Measurements from ENCODE around the gene NXPH4. TPM values are rescaled to one million over a fixed set of nuclear protein-coding genes. Genes with fewer than 3 reads are reported as not detected.

The NXPH4 gene
- total and polyA plus RNA-seq, 7 experiments from 2014 or later, result 0.31 TPM; not detected in 6

DNA sequence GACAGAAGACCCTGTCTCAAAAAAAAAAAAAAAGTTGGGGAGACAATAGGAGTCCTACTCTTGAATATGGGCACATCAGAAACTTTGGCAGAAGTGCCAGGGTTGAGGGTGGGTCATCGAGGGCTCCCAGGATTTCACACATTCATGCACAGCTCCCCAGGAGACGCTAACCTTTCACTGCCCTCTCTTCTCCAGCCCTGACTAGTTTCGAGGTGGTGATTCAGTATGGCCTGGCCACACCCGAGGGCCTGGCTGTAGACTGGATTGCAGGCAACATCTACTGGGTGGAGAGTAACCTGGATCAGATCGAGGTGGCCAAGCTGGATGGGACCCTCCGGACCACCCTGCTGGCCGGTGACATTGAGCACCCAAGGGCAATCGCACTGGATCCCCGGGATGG lies 39.7 kb upstream of the NXPH4 start:
- no peaks in the 10 kb centered on the region for H3K9me3 Mint-ChIP-seq
- Histone ChIP-seq H3K36me3 (ENCODE audit: control insufficient read depth in 2 of 3, insufficient read depth in 3 of 3, low read length in 3 of 3) (no peaks in the 10 kb centered on the region), H3K4me1 (ENCODE audit: control insufficient read depth in 2 of 2, insufficient read depth in 2 of 2, low read length in 2 of 2) (no peaks in the 10 kb centered on the region), H3K9me3 (ENCODE audit: control insufficient read depth in 2 of 3, low read length in 3 of 3) (no peaks in the 10 kb centered on the region), H3K4me3 (ENCODE audit: low read length) (no peak overlapping the region), H3K27me3 (ENCODE audit: control insufficient read depth in 2 of 2, insufficient read depth in 2 of 2, low read length in 2 of 2) (no peaks in the 10 kb centered on the region), H3K27ac (ENCODE audit: low read depth, low read length) (no peak overlapping the region)
- peak overlapping the region in 1 of 9 donors; percentile 41 for H3K27ac Mint-ChIP-seq
- H3K4me1 Mint-ChIP-seq, result peaks cover 0 to 4% (median 0%) of the 10 kb centered on the region in 7 donors
- intact Hi-C loops (cut with micrococcal nuclease), result no loop called here
- ATAC-seq (no peak), DNase-seq (no peak)
- H3K36me3 Mint-ChIP-seq, result peaks cover 0 to 9% (median 0%) of the 10 kb centered on the region in 5 donors
- POLR2A ChIA-PET, result no interaction called here
- no peak overlapping the region for H3K4me3 Mint-ChIP-seq
- CTCF ChIA-PET, result interaction anchor here (2.2 to 6.7 kb wide), 2 partner anchors 53 to 107 kb away, joined by 7 to 34 read pairs; no protein-coding TSS in a partner anchor
- peaks cover 0 to 2% (median 0%) of the 10 kb centered on the region in 5 donors for H3K27me3 Mint-ChIP-seq

DNA sequence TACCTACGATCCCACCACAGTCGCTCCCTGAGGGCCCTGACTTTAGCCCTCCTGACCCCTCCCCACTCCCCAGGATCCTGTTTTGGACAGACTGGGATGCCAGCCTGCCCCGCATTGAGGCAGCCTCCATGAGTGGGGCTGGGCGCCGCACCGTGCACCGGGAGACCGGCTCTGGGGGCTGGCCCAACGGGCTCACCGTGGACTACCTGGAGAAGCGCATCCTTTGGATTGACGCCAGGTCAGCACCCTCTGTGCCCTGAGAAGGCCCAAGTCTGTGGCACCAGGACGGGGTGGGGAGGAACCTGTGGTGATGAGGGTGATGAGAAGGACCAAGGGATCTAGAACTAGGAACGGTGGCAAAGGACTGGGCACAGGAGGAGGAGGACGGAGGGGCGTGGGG lies 39.2 kb upstream of the NXPH4 start:
- H3K4me1 Mint-ChIP-seq, result peaks cover 0 to 4% (median 0%) of the 10 kb centered on the region in 7 donors
- no peak for DNase-seq
- peaks cover 0 to 9% (median 0%) of the 10 kb centered on the region in 5 donors for H3K36me3 Mint-ChIP-seq

DNA sequence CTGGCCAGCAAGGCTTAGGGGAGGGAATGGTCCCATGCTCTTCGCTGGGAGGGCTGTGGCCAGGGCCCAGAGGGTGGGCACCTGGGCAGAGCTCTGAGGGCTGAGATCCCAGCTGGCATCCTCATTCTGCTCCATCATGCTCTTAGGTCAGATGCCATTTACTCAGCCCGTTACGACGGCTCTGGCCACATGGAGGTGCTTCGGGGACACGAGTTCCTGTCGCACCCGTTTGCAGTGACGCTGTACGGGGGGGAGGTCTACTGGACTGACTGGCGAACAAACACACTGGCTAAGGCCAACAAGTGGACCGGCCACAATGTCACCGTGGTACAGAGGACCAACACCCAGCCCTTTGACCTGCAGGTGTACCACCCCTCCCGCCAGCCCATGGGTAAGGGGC lies 38.4 kb upstream of the NXPH4 start:
- Histone ChIP-seq H3K4me3 (ENCODE audit: low read length) (no peak overlapping the region), H3K27ac (ENCODE audit: low read depth, low read length) (no peak overlapping the region), H3K4me1 (ENCODE audit: control insufficient read depth in 2 of 2, insufficient read depth in 2 of 2, low read length in 2 of 2) (no peaks in the 10 kb centered on the region), H3K36me3 (ENCODE audit: control insufficient read depth in 2 of 3, insufficient read depth in 3 of 3, low read length in 3 of 3) (no peaks in the 10 kb centered on the region), H3K9me3 (ENCODE audit: control insufficient read depth in 2 of 3, low read length in 3 of 3) (no peaks in the 10 kb centered on the region), H3K27me3 (ENCODE audit: control insufficient read depth in 2 of 2, insufficient read depth in 2 of 2, low read length in 2 of 2) (no peaks in the 10 kb centered on the region)
- peaks cover 0 to 9% (median 0%) of the 10 kb centered on the region in 5 donors for H3K36me3 Mint-ChIP-seq
- ChIA-PET POLR2A (no interaction called here), CTCF (interaction anchor here (1.0 kb wide), 1 partner anchor 52 kb away, joined by 4 read pairs; no protein-coding TSS in a partner anchor)
- no peak for ATAC-seq
- peaks cover 0 to 2% (median 0%) of the 10 kb centered on the region in 5 donors for H3K27me3 Mint-ChIP-seq
- no peak overlapping the region for H3K4me3 Mint-ChIP-seq
- intact Hi-C loops (cut with micrococcal nuclease), result no loop called here
- H3K9me3 Mint-ChIP-seq, result no peaks in the 10 kb centered on the region
- DNase-seq, result no peak
- H3K27ac Mint-ChIP-seq, result peak overlapping the region in 1 of 9 donors; percentile 45
- H3K4me1 Mint-ChIP-seq, result peaks cover 3 to 10% (median 5%) of the 10 kb centered on the region in 7 donors

More for the DNA sequence above, 39.2 kb upstream of the NXPH4 start:
- Mint-ChIP-seq H3K27me3 (peaks cover 0 to 2% (median 0%) of the 10 kb centered on the region in 5 donors), H3K4me3 (no peak overlapping the region), H3K27ac (peak overlapping the region in 1 of 9 donors; percentile 41), H3K9me3 (no peaks in the 10 kb centered on the region)
- no peaks in the 10 kb centered on the region for H3K9me3 ChIP-seq (ENCODE audit: control insufficient read depth in 2 of 3, low read length in 3 of 3)
- H3K4me1 ChIP-seq (ENCODE audit: control insufficient read depth in 2 of 2, insufficient read depth in 2 of 2, low read length in 2 of 2), result no peaks in the 10 kb centered on the region
- CTCF ChIA-PET, result no interaction called here
- H3K27me3 ChIP-seq (ENCODE audit: control insufficient read depth in 2 of 2, insufficient read depth in 2 of 2, low read length in 2 of 2), result no peaks in the 10 kb centered on the region
- no peak for ATAC-seq
- intact Hi-C loops (cut with micrococcal nuclease), result no loop called here
- H3K36me3 ChIP-seq (ENCODE audit: control insufficient read depth in 2 of 3, insufficient read depth in 3 of 3, low read length in 3 of 3), result no peaks in the 10 kb centered on the region
- no peak overlapping the region for H3K4me3 ChIP-seq (ENCODE audit: low read length)
- POLR2A ChIA-PET, result no interaction called here
- no peak overlapping the region for H3K27ac ChIP-seq (ENCODE audit: low read depth, low read length)

DNA sequence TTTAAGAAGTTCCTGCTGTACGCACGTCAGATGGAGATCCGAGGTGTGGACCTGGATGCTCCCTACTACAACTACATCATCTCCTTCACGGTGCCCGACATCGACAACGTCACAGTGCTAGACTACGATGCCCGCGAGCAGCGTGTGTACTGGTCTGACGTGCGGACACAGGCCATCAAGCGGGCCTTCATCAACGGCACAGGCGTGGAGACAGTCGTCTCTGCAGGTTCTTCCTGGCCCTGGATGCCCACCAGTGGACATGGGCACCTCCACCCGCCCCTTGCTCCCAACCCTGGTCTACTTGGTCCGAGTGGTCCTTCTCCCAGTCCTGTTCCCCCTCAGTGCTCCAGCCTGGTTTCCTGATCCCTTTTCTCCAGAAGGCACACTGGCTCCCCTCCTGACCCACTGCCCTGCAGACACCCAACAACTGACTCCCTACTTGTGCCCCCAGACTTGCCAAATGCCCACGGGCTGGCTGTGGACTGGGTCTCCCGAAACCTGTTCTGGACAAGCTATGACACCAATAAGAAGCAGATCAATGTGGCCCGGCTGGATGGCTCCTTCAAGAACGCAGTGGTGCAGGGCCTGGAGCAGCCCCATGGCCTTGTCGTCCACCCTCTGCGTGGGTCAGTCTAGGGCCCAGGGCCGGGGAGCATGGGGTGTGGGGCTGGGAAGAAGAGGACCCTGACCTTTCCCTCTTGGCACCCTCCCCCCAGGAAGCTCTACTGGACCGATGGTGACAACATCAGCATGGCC lies 37.1 kb upstream of the NXPH4 start:
- ATAC-seq (no peak), DNase-seq (no peak)
- Mint-ChIP-seq H3K4me3 (no peak overlapping the region), H3K27ac (no peak overlapping the region), H3K36me3 (peaks cover 0 to 9% (median 0%) of the 10 kb centered on the region in 5 donors), H3K27me3 (peaks cover 0 to 2% (median 0%) of the 10 kb centered on the region in 5 donors), H3K4me1 (peaks cover 2 to 10% (median 6%) of the 10 kb centered on the region in 7 donors), H3K9me3 (no peaks in the 10 kb centered on the region)
- no peak overlapping the region for H3K27ac ChIP-seq (ENCODE audit: low read depth, low read length)
- no peaks in the 10 kb centered on the region for H3K4me1 ChIP-seq (ENCODE audit: control insufficient read depth in 2 of 2, insufficient read depth in 2 of 2, low read length in 2 of 2)
- H3K36me3 ChIP-seq (ENCODE audit: control insufficient read depth in 2 of 3, insufficient read depth in 3 of 3, low read length in 3 of 3), result no peaks in the 10 kb centered on the region
- CTCF ChIA-PET, result interaction anchor here (1.1 to 8.3 kb wide), 2 partner anchors 56 to 110 kb away, joined by 3 to 162 read pairs; partner anchors contain the start of gene LRP1
- H3K4me3 ChIP-seq (ENCODE audit: low read length), result no peak overlapping the region
- intact Hi-C loops (cut with micrococcal nuclease), result loop anchor here in 1 of 2 donors (10.0 kb wide), 1 partner anchor 425 kb away; the partner anchor contains the start of gene PRIM1
- POLR2A ChIA-PET, result no interaction called here
- H3K27me3 ChIP-seq (ENCODE audit: control insufficient read depth in 2 of 2, insufficient read depth in 2 of 2, low read length in 2 of 2), result no peaks in the 10 kb centered on the region
- no peaks in the 10 kb centered on the region for H3K9me3 ChIP-seq (ENCODE audit: control insufficient read depth in 2 of 3, low read length in 3 of 3)

DNA sequence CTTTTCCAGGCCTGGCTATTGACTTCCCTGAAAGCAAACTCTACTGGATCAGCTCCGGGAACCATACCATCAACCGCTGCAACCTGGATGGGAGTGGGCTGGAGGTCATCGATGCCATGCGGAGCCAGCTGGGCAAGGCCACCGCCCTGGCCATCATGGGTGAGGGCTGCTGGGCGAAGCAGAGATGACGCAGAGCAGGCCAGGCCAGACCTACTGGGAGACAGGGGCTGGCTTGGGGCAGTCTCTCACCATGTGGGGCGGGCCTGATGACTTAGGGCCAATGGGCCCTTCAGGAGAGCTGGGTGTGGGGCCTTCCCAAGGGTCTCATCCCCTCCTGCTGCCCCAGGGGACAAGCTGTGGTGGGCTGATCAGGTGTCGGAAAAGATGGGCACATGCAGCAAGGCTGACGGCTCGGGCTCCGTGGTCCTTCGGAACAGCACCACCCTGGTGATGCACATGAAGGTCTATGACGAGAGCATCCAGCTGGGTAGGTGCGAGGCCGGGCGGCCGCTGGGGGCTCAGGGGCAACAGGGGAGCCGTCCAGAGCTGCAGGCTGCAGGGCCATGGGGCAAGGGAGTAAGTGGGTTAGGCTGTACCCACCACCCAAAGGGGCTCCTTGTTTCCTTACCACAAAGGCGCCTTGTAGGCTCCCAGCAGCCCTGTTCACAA lies 36.1 kb upstream of the NXPH4 start:
- Histone ChIP-seq H3K9me3 (ENCODE audit: control insufficient read depth in 2 of 3, low read length in 3 of 3) (no peaks in the 10 kb centered on the region), H3K36me3 (ENCODE audit: control insufficient read depth in 2 of 3, insufficient read depth in 3 of 3, low read length in 3 of 3) (no peaks in the 10 kb centered on the region), H3K27me3 (ENCODE audit: control insufficient read depth in 2 of 2, insufficient read depth in 2 of 2, low read length in 2 of 2) (no peaks in the 10 kb centered on the region), H3K4me1 (ENCODE audit: control insufficient read depth in 2 of 2, insufficient read depth in 2 of 2, low read length in 2 of 2) (no peaks in the 10 kb centered on the region), H3K27ac (ENCODE audit: low read depth, low read length) (no peak overlapping the region), H3K4me3 (ENCODE audit: low read length) (no peak overlapping the region)
- Mint-ChIP-seq H3K4me1 (peaks cover 2 to 10% (median 6%) of the 10 kb centered on the region in 7 donors), H3K36me3 (peaks cover 0 to 9% (median 0%) of the 10 kb centered on the region in 5 donors), H3K4me3 (no peak overlapping the region), H3K9me3 (no peaks in the 10 kb centered on the region), H3K27me3 (peaks cover 0 to 2% (median 0%) of the 10 kb centered on the region in 5 donors), H3K27ac (no peak overlapping the region)
- CTCF ChIA-PET, result interaction anchor here (0.6 to 8.3 kb wide), 3 partner anchors 57 to 530 kb away, joined by 3 to 162 read pairs (median 4); partner anchors contain the start of gene LRP1
- DNase-seq (no peak), ATAC-seq (no peak)
- POLR2A ChIA-PET, result no interaction called here
- intact Hi-C loops (cut with micrococcal nuclease), result loop anchor here in 1 of 2 donors (10.0 kb wide), 1 partner anchor 426 kb away; the partner anchor contains the start of gene PRIM1

DNA sequence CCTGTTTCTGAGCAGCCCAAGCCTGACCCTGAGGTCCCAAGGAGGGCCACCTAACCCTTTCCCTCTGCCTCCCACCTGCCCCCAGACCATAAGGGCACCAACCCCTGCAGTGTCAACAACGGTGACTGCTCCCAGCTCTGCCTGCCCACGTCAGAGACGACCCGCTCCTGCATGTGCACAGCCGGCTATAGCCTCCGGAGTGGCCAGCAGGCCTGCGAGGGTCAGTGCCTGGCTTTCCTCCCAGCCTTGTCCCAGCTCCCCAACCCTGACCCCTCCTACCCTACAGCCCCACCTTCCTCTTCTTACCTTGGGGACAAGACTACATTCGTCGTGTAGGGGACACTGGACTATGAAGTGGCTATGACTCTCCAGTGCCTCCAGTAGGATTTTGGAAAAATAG lies 35.5 kb upstream of the NXPH4 start:
- Mint-ChIP-seq H3K27me3 (peaks cover 0 to 2% (median 0%) of the 10 kb centered on the region in 5 donors), H3K27ac (no peak overlapping the region), H3K9me3 (no peaks in the 10 kb centered on the region), H3K4me1 (peaks cover 2 to 10% (median 6%) of the 10 kb centered on the region in 7 donors), H3K36me3 (peaks cover 0 to 9% (median 0%) of the 10 kb centered on the region in 5 donors), H3K4me3 (no peak overlapping the region)
- intact Hi-C loops (cut with micrococcal nuclease), result loop anchor here in 1 of 2 donors (10.0 kb wide), 1 partner anchor 426 kb away; the partner anchor contains the start of gene PRIM1
- ATAC-seq (no peak), DNase-seq (no peak)
- H3K4me3 ChIP-seq (ENCODE audit: low read length), result no peak overlapping the region
- ChIA-PET POLR2A (no interaction called here), CTCF (interaction anchor here (0.7 to 8.3 kb wide), 2 partner anchors 57 to 457 kb away, joined by 3 to 162 read pairs; partner anchors contain the start of gene LRP1)
- H3K4me1 ChIP-seq (ENCODE audit: control insufficient read depth in 2 of 2, insufficient read depth in 2 of 2, low read length in 2 of 2), result no peaks in the 10 kb centered on the region
- H3K27ac ChIP-seq (ENCODE audit: low read depth, low read length), result no peak overlapping the region
- no peaks in the 10 kb centered on the region for H3K36me3 ChIP-seq (ENCODE audit: control insufficient read depth in 2 of 3, insufficient read depth in 3 of 3, low read length in 3 of 3)
- H3K9me3 ChIP-seq (ENCODE audit: control insufficient read depth in 2 of 3, low read length in 3 of 3), result no peaks in the 10 kb centered on the region
- H3K27me3 ChIP-seq (ENCODE audit: control insufficient read depth in 2 of 2, insufficient read depth in 2 of 2, low read length in 2 of 2), result no peaks in the 10 kb centered on the region
